GM19395 (cell line): Measurements from ENCODE around the gene CCZ1.
"Not testable (repeated sequence)": the region's sequence is repeated elsewhere in the genome, so short reads cannot be mapped to it uniquely, and the experiment has no call there.

ENCODE experiments used
- ATAC-seq: cut with Tn5 transposase; IDR thresholded peaks from one replicate; pipeline ENCODE4 v1.9.1; 2021; ENCODE audit warnings: mild to moderate bottlenecking, moderate library complexity; ENCODE audit not compliant: unreplicated experiment

Gene CCZ1

DNA sequence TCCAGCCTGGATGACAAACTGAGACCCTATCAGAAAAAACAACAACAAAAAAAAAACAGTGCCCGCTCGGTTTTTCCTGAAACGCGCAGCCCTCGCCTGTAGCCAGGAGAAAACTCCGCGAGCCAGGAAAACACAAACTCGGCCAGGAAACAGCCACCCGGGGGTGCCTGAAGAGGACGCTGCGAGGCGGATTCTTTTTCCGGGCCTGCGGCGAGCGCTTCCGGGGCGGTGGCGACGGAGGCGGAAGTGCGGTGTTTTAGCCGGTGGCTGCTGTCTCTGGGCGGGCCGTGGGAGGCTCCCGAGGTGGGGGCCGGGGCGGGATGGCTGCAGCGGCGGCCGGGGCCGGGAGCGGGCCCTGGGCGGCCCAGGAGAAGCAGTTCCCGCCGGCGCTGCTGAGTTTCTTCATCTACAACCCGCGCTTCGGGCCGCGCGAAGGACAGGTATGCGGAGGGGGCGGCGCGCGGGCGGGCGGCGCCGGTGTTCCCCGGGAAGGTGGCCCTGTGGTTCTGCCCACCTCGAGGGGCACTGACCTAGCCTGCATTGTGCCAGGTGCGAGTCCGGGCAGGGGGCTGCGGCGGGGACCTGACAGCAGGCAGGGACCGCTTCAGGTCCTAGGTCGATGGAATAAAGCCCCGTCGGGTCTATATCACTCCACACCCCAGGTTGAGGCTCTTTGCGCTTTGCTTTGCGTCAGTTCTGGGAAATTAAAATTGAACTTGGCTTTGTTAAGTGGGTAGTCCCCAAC is at the start of gene CCZ1:
TSS of gene CCZ1 (plus strand) at position 254 of the 745 bp plus-strand sequence. CDS start at position 321, 67 bp downstream.
- ATAC-seq, result peak; percentile 95

DNA sequence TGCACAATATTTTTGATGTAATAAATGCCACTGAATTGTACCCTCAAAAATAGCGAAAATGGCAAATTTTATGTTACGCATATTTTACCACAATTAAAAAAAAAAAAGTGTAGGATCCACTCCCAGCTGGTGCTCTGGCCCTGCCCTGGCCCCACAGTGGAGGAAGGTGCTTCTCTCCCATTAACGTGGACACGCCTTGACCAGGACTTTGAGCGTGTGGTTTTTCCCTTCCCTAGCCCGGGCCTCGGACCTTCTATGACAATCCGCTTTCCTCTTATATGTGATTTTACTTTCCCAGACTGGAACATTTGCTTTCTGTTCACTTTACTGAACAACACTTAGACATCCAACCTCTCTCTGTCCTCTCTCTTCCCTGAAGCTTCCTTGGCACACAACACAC is 47.6 kb upstream of the CCZ1 start:
- no peak for ATAC-seq

DNA sequence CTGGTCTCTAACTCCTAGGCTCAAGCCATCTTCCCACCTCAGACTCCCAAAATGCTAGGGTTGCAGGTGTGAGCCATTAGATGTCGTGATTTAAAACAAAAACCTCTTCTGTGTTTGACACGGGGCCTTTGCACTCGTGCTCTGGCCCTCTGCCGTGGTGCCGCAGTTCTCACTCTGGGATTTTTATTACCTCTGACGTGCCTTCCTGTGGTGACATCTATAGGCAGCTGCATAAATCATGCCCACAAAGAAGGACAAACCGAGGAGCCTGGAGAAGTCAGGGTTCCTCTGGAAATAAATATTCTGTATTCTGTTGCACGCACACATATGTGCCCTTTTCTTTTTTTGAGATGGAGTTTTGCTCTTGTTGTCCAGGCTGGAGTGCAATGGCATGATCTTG is 43.8 kb upstream of the CCZ1 start:
- ATAC-seq, result no peak

DNA sequence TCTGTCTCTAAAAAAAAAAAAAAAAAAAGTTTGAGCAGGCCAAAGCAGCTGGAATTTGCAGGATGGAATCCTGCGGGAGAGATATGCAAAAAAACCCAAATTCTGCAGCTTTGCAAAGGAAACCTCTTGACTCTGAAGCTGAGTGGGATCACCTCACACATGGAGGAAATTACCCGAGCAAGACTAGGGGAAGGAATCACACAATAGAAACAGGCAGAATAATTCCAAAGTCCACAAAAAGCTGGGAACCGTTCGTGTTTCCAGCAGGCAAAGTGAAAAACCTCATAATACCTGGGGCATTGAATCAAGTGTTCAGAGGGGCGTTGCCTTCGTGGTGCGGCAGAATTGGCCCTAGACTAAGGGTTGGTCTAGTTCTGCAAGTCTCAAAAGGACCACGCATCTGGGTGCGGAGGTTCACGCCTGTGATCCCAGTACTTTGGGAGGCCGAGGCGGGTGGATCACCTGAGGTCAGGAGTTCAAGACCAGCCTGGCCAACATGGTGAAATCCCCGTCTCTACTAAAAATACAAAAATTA is 41.4 kb upstream of the CCZ1 start:
- ATAC-seq, result not testable (repeated sequence)

DNA sequence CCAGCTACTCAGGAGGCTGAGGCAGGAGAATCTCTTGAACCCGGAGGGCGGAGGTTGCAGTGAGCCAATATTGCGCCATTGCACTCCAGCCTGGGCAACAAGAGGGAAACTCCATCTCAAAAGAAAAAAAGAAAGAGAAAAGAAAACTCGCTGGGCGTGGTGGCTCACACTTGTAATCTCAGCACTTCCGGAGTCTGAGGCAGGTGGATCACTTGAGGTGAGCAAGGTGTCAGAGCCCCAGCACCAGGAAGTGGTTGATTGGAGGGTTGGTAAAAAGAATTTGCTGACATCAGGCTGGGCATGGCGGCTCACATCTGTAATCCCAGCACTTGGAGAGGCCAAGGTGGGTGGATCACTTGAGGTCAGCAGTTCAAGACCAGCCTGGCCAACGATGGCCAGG is 40.0 kb upstream of the CCZ1 start:
- ATAC-seq, result not testable (repeated sequence)

DNA sequence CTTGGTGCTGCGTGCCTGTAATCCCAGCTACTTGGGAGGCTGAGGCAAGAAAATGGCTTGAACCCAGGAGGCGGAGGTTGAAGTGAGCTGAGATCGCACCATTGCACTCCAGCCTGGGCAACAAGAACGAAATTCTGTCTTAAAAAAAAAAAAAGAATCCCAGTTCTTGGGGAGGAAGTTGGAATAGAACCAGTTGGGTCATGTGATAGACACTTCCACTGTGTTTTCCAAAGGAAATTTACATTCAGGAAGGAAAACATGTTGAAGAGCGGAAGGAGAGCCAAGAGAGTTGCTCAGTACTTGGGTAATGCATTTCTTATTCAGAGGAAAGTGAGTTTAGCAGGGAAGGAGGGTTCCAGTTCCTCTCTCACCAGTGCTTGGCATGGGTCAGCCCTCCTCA is 37.3 kb upstream of the CCZ1 start:
- ATAC-seq, result not testable (repeated sequence)

DNA sequence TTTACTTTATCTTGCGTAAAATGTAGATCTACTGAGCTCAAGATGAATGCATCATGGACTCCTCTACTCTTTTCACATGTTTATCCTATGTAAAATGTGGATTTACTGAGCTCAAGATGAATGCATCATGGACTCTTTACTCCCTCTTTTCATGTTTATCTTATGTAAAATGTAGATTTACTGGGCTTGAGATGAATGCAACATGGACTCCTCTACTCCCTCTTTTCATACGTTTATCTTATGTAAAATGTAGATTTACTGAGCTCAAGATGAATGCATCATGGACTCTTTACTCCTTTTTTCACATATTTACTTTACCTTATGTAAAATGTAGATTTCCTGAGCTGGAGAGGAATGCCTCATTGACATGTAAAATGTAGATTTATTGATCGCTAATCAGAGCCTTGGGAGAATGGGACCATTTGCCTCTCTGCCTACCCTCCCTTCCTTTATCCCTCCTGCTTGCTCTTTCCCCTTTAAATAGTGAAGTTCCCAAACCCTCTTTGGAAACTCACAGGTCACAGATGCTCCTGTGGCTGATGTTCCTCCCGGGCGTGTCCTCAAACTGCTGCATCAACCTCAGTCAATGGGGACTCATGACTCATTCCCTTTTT is 35.7 kb upstream of the CCZ1 start:
- not testable (repeated sequence) for ATAC-seq

DNA sequence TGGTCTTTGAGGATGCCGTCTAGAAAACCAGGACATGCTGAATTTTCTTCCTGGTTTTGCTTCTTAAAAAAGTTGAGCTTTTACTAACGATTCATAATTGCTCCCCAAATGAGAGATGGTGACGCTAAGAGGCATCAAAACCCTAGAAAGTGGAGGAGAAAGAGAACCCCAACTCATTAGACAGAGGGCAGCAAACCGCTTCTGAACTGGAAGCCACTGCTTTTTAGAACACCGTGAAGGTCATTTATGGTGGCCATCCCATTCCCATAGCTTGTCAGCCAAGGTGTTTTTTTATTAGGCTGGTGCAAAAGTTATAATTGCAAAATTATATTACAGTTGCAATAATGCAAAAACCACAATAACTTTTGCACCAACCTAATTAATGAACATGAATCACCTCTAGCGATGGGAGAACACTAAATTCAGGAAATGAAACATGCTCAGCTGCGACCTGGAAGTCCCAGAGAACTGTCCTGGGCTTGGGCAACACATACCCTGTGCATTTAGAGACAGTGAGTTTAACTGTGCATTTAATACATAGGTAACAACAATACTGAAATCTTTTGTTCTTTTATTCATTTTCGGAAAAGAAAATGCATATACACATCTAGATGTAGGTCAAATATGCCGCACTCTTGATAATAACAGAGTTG is 33.1 kb upstream of the CCZ1 start:
- not testable (repeated sequence) for ATAC-seq

DNA sequence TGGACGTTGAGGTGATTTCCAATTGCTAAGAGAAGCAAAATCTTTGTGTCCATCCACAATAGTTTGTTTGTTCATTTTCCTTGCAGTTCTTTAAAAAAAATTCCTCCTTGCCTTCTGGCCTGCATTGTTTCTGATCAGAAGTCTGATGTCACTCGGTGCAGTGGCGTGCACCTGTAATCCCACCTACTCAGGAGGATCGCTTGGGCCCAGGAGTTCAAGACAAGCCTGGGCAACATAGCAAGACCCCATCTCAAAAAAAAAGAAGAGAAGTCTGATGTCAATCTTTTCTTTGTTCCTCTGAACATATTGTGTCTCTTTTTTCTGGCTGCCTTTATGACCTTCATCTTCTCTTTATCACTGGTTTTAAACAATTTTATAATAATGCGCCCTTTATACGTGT is 31.5 kb upstream of the CCZ1 start:
- ATAC-seq, result no peak

DNA sequence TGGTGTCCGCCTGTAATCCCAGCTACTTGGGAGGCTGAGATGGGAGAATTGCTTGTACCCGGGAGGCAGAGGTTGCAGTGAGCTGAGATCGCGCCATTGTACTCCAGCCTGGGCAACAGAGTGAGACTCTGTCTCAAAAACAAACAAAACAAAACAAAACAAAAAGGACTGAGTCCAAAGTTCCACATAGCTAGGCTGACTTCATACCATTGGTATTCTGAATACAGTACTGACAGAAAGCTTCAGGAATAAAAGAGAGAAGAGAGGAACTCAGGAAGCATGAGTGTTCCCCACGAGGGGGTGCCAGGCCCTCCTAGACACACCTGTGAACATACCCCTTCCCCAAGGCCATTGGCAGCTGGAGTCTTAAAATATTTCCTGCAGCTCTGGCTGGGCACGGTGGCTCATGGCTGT is 29.6 kb upstream of the CCZ1 start:
- not testable (repeated sequence) for ATAC-seq

DNA sequence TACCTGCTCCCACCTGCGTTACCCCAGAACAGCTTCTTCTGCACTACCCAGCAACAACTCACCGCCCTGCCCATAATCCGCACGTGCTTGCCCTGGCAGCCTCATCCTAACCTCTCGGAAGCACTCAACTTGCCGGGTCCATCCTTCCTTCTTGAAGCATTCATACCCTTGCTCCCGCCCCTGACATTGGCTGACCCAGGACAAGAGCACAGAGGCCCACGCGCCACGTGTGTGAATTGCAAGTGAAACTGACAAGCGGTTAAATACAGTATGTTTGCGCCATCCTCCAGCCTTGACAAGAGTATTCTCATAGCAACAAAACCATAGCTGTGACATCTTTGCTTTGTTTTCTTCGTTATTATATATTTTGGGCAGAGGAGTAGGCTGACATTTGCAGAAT is 28.8 kb upstream of the CCZ1 start:
- no peak for ATAC-seq

DNA sequence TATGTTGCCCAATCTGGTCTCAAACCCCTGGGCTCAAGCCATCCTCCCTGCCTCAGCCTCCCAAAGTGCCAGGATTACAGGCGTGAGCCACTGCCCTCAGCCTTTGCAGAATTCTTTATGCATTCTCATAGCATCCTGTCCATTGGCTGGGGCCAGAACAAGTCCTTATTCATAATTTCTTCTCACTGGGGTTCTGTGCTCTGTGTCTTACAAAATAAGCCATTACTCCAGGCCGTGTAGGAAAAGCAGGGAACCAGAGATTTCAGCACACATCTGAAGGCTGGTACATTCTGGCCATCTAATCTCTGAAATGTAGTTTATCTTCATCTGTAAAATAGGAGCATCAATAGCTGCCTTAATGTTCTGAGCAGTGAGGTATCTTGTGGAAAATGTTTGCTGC is 28.2 kb upstream of the CCZ1 start:
- ATAC-seq, result no peak

DNA sequence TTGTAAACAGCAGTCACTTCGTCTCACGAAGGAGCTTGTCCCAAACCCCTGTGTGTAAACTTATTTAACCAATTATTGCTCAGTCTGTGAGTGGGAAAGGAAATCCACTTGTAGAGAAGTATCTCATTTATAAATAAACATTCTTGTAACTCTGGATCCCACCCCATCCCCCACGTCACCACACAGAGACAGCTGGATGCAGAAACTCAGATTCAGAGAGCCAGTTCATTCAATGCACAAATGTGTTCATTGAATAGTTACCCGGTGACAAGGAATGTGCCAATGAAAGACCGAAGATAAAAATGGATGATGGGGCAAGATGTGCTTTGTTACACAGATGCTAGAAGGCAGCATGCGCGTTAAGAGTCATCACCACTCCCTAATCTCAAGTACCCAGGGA is 26.2 kb upstream of the CCZ1 start:
- no peak for ATAC-seq

DNA sequence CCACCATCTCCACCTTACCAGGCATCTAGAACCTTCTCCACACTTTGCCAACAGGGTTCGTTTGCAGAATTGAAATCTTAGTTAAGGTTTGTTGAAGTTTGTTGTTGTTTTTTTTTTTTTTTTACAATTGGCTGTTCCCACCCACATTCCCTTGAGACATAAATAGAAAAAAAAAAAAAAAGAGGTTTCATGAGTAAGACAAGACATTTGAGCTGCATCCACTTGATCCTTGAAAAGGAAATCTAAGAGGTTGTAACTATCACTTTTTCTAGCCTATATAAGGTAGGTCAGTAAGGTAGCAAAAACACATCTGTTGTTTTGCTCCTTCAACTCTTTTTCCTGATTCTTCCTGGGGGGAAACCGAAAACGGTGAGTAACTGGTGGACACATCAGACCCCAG is 18.9 kb upstream of the CCZ1 start:
- not testable (repeated sequence) for ATAC-seq

DNA sequence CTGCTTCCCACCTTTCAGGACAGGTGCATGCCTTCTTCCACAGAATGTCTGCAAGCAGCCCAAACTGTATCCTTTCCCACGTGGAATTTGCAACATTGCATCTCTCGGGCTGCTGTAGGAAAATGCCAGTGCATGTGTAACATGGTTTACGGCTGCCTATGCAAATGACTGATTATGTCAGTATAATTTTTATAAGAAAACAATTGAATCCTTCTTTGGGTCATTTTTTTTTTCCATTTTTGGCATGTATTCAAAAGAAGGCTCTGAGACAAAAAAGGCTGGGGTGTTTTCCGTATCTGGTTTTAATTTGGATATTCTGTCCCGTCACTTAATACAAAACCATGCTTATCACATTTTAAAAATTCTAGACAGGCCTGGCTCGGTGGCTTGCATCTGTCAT is 18.4 kb upstream of the CCZ1 start:
- ATAC-seq, result not testable (repeated sequence)

DNA sequence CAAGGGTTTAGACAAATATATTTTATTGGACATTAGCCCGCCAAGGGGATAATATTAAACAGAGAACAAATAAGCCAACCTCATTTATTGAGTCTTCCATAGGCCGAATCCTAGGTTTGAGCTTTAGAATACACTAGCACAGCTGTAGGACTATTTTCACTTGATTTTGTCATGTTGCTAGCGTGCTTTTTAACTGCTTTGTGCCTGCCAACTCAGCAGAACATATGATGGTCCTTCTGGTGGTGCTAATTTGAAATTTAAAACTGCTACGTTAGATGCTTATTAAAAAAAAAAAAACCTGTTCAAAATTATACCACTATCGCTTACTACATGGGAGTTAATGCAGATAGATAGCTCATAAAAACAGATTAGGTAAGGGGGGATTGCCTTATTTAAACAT is 14.1 kb upstream of the CCZ1 start:
- not testable (repeated sequence) for ATAC-seq

DNA sequence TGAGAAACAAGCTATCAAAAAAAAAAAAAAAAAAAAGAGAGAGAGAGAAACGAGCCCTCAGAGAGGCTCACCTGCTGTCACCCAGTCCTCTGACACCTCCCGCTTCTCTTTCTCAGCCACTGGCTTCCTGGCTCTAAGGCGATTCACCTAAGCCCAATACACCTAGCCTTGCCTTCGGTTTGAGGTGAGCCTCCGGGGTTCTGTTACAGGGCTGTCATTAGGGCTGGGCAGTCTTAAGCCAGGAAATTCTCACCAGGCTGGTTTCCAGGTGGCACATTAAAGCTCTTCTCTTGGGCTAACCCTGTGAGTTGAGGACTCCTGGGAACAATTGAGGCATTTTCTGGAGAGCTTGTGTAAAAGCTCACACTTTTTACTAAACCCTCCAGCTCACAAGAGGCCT is 10.5 kb upstream of the CCZ1 start:
- not testable (repeated sequence) for ATAC-seq

DNA sequence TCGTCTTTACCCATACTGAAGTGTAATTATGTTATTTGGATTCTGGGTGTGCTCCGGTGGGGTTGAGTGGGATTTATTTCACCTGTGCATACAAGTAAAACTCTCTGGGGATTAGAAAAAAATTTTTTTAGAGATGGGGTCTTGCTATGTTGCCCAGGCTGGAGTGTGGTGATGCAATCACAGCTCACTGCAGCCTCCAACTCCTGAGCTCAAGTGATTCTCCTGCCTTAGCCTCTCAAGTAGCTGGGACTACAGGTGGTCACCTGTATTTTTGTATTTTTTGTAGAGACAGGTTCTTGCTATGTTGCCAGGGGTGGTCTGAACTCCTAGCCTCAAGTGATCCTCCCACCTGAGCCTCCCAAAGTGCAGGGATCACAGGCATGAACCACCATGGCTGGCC is 8.3 kb upstream of the CCZ1 start:
- not testable (repeated sequence) for ATAC-seq

DNA sequence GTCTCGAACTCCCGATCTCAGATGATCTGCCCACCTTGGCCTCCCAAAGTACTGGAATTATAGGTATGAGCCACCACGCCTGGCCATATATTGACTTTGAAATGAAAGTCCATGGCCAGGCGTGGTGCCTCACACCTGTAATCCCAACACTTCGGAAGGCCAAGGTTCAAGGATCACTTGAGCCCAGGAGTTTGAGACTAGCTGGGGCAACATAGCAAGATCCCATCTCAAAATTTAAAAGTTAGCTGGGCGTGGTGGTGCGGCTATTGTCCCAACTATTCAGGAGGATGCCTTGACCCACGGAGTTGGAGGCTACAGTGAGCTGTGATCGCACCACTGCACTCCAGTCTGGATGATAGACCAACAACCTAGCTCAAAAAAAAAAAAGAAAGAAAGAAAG is 6.0 kb upstream of the CCZ1 start:
- ATAC-seq, result no peak

DNA sequence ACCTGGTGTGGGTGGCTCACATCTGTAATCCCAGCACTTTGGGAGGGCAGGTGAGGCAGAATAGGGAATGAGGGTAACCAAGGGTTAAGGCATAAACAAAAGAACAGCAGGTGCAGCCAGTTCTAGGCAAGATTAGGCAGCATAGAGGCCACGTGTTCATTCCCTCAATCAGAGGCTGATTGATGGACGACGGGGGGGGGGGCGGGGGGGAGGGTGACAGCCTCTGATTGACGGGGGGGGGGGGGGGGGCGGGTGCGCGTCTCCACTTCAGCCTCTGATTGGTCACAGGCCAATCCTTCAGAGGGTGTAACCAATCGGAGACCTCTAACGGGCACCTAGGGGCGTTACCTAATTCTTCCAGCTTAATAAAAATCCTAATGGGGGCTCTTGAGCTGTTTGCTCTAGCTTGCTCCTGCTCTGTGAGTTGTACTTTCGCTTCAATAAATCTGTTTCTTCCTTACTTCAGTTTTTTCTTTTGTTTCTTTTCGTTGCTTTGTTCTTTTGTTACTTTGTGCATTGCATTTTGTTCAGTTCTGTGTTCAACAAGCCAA is 1.1 kb upstream of the CCZ1 start:
- ATAC-seq, result not testable (repeated sequence)

DNA sequence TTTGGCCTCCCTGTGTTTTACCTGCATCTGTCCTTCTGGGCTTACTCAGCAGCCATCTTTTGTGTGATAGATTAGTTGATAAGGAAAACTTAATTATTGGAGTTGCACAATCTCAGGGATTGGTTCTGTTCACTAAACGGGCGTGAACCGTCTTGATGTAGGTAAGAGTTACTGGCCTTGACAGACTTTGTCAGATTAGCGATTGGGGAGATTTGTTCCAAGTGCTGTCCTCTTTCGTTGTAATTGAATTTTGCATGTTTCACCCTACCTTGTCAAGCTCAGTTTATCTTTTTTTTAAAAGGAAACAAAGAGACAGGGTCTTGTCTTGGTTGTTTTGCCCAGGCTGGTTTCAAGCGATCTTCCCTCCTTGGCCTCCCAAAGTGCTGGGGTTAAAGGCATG is 4.5 kb downstream of the CCZ1 start:
- not testable (repeated sequence) for ATAC-seq
